Measurements from ENCODE around the gene TBC1D22A. TPM values are rescaled to one million over a fixed set of nuclear protein-coding genes. Genes with fewer than 3 reads are reported as not detected.

The TBC1D22A gene
- total RNA-seq, 4 donors from 2014 or later: 42.6 to 70.4 (median 55.1) TPM

DNA sequence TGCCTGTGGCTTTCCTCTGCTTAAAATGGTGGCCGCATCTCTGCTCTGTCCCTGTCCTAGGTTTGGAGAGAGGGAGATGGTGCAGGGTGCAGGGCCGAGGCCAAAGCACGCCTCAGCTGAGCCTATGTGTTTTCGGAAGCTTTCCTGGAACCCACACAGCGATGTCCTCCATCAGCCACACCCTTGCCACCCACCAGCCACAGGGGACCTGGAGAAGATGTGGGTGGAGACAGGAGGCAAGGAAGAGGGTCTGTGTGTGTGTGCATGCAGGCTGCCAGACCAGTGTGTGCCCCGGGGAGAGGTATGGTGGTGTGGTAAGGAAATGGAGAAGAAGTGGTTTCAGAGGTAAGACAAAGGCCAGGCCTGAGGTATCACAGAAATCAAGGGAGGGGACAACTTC lies 155.7 kb downstream of the TBC1D22A start:
- TF ChIP-seq, protein P1, sequence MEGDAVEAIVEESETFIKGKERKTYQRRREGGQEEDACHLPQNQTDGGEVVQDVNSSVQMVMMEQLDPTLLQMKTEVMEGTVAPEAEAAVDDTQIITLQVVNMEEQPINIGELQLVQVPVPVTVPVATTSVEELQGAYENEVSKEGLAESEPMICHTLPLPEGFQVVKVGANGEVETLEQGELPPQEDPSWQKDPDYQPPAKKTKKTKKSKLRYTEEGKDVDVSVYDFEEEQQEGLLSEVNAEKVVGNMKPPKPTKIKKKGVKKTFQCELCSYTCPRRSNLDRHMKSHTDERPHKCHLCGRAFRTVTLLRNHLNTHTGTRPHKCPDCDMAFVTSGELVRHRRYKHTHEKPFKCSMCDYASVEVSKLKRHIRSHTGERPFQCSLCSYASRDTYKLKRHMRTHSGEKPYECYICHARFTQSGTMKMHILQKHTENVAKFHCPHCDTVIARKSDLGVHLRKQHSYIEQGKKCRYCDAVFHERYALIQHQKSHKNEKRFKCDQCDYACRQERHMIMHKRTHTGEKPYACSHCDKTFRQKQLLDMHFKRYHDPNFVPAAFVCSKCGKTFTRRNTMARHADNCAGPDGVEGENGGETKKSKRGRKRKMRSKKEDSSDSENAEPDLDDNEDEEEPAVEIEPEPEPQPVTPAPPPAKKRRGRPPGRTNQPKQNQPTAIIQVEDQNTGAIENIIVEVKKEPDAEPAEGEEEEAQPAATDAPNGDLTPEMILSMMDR (IDR thresholded peaks at IDR 0.05): no peak
- Histone ChIP-seq H3K27ac (no peak overlapping the region), H3K4me3 (no peak overlapping the region), H3K4me1 (no peaks in the 10 kb centered on the region), H3K9me3 (no peaks in the 10 kb centered on the region), H3K27me3 (no peaks in the 10 kb centered on the region), H3K36me3 (peaks cover 0 to 38% (median 0%) of the 10 kb centered on the region in 3 donors)
- DNase-seq: no peak

DNA sequence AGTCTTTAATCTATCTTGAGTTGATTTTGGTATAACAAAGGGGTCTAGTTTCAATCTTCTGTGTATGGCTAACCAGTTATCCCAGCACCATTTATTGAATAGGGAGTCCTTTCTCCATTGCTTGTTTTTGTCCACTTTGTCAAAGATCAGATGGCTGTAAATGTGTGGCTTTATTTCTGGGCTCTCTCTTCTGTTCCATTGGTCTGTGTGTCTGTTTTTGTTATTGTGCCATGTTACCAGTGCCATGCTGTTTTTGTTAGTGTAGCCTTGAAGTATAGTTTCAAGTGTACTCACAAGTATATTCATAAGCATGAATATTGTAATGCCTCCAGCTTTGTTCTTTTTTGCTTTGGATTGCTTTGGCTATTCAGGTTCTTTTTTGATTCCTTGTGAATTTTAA lies 159.6 kb downstream of the TBC1D22A start:
- Histone ChIP-seq H3K27me3 (no peaks in the 10 kb centered on the region), H3K4me3 (no peak overlapping the region), H3K27ac (no peak overlapping the region), H3K9me3 (no peaks in the 10 kb centered on the region), H3K36me3 (peaks cover 0 to 7% (median 0%) of the 10 kb centered on the region in 3 donors), H3K4me1 (no peaks in the 10 kb centered on the region)
- TF ChIP-seq, protein P1 (IDR thresholded peaks at IDR 0.05): no peak
- TF ChIP-seq POLR2A (IDR thresholded peaks at IDR 0.05): no peak
- no peak for DNase-seq

DNA sequence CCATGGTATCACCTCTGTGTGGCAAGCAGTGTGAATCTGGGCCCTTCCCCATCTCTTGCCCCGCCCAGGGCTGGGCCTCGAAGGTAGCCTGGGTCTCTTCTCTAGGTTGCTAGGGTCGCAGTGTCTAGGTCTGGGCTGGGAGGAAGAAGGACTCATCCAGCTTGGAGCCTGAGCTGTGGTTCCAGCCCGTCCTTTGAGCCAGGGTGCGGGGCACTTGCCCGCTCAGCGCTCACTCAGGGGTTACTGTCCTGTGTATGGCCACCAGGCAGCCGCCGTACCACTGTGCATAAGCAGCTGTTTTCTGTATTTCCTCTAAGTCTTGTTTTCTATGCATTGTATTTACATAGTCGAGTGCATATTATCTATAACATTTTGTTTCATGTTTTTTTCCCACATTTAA lies 160.9 kb downstream of the TBC1D22A start:
- H3K4me1 ChIP-seq: no peaks in the 10 kb centered on the region
- no peaks in the 10 kb centered on the region for H3K27me3 ChIP-seq
- H3K9me3 ChIP-seq: no peaks in the 10 kb centered on the region
- DNase-seq: no peak
- peaks cover 0 to under 1% (median 0%) of the 10 kb centered on the region in 3 donors for H3K36me3 ChIP-seq
- H3K4me3 ChIP-seq: no peak overlapping the region
- no peak overlapping the region for H3K27ac ChIP-seq
- TF ChIP-seq, protein P1 (IDR thresholded peaks at IDR 0.05): no peak
- TF ChIP-seq POLR2A (IDR thresholded peaks at IDR 0.05): no peak

DNA sequence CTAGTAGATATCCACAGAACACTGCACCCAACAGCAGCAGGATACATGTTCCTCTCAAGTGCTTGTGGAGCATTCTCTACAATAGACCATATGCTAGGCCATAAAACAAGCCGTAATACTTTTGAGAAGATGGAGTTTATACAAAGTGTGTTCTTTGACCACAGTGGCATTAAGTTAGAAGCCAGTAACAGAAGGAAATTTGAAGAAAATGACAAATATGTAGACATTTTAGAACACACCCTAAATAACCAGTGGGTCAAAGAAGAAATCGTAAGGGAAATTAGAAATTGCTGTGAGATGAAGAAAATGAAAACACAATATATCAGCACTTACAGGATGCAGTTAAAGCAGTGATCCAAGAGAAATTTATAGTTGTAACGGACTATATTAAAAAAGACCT lies 163.4 kb downstream of the TBC1D22A start:
- Histone ChIP-seq H3K4me1 (no peaks in the 10 kb centered on the region), H3K4me3 (no peak overlapping the region), H3K36me3 (no peaks in the 10 kb centered on the region), H3K27me3 (no peaks in the 10 kb centered on the region), H3K9me3 (no peaks in the 10 kb centered on the region), H3K27ac (no peak overlapping the region)
- DNase-seq: no peak
- no peak for TF ChIP-seq POLR2A (IDR thresholded peaks at IDR 0.05)
- TF ChIP-seq, protein P1 (IDR thresholded peaks at IDR 0.05): no peak

DNA sequence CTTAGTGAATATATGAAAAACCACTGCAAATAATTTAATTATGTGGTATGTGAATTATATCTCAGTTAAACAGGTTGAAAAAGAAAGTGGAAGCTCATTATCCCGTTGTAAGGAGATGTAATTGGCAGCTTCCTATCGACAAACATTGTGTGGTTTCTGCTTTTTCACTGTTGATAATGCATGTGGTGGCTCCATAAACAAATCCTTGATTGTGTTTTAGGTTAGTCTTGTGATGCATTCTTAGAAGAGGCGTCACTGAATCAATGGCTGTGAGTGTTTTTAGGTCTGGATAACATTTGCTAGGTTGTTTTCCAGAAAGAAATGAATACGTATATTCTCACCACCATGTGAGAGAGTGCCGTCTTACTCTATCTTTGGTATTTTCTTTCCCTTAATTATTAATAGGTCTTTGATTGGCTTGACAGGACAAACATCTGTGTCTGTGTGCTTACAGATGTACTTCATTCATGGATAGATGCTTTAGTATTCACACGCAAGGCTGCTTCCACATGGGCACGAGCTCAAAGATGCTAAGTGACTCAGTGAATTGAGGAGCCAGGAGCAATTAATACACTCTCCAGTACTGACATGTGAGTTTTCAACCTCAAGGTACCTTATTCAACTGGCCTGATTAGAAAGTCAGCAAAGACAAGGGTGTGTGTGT lies 166.7 kb downstream of the TBC1D22A start:
- Histone ChIP-seq H3K36me3 (no peaks in the 10 kb centered on the region), H3K27ac (no peak overlapping the region), H3K4me1 (peaks cover 0 to 4% (median 0%) of the 10 kb centered on the region in 4 donors), H3K9me3 (no peaks in the 10 kb centered on the region), H3K4me3 (no peak overlapping the region), H3K27me3 (no peaks in the 10 kb centered on the region)
- no peak for DNase-seq
- no peak for TF ChIP-seq POLR2A (IDR thresholded peaks at IDR 0.05)
- TF ChIP-seq, protein P1 (IDR thresholded peaks at IDR 0.05): no peak

Measured in Peyer's patch (tissue), 4 donors.